K562 (cell line): ENCODE data around the gene TKTL1. TPM values are rescaled to one million over a fixed set of nuclear protein-coding genes. Genes with fewer than 3 reads are reported as not detected.

Source experiments
- ATAC-seq: fragments of 200-7000 bp; cut with Tn5 transposase; 3 replicates; pipeline ENCODE4 v1.9.1; 2020; ENCODE audit warnings: moderate library complexity
- BruUV-seq: library from RNA; stranded (reverse); fragments of 400-500 nt; replicated peaks from 2 replicates; lab custom pipeline; 2021; lab: Mats Ljungman, UMichigan
- CTCF ChIA-PET: fragments of 300-600 bp; formaldehyde crosslinking; extraction: SDS; loops from one replicate; lab custom pipeline; 2021; ENCODE audit warnings: low intra/inter-chr PET ratio; lab: Yijun Ruan, JAX
- POLR2A ChIA-PET: fragments of 300-600, 350-650 bp; sonication (Branson Sonifier 250); formaldehyde crosslinking; extraction: SDS; loops from one replicate; lab custom pipeline; 2021; ENCODE audit warnings: antibody characterized with exemption, inconsistent platforms; lab: Yijun Ruan, JAX
- DNase-seq, 4 experiments: peaks; one replicate each; pipeline versions ENCODE4 v3.0.0 to v3.0.0-alpha.2; 2011 to 2018; ENCODE audit warnings: low spot score in 3 of 4, mixed read lengths in 3 of 4; ENCODE audit errors: extremely low read depth in 1 of 4
- FAIRE-seq: peaks from 2 replicates; lab custom pipeline; 2011; peaks lifted over from hg19 to GRCh38; lab: Jason Lieb, UNC
- H2AFZ ChIP-seq: 2 replicates; pipeline ENCODE4 v1.6.0; 2011; ENCODE audit warnings: low read depth, low read length, control low read depth, inconsistent platforms
- H3K27ac ChIP-seq: fragments of 200-600 bp; 3 replicates; pipeline ENCODE4 v1.8.0; 2011; ENCODE audit warnings: low read depth, mild to moderate bottlenecking, control low read depth, inconsistent platforms, low read length, moderate library complexity, mixed read lengths; ENCODE audit errors: extremely low read depth
- H3K27me3 ChIP-seq, 2 experiments: fragments of 300-600 bp in 1 of 2; 2 replicates in 1 of 2; 3 replicates in 1 of 2; pipeline versions ENCODE4 v1.6.0 to v1.8.0; 2011; ENCODE audit warnings: inconsistent platforms in 2 of 2, low read length in 2 of 2, mild to moderate bottlenecking in 1 of 2, mixed read lengths in 1 of 2, moderate library complexity in 1 of 2; ENCODE audit not compliant: control insufficient read depth in 2 of 2, insufficient read depth in 2 of 2
- H3K36me3 ChIP-seq: fragments of 300-600 bp; 3 replicates; pipeline ENCODE4 v1.8.0; 2011; ENCODE audit warnings: mild to moderate bottlenecking, low read length, inconsistent platforms; ENCODE audit not compliant: control insufficient read depth, insufficient read depth
- H3K4me1 ChIP-seq, 2 experiments: fragments of 200-600 bp in 1 of 2; replicated peaks in 1 of 2; 2 replicates in 1 of 2; 3 replicates in 1 of 2; pipeline versions ENCODE4 v1.5.1 to v1.8.0; 2011; ENCODE audit warnings: inconsistent platforms in 2 of 2, low read length in 2 of 2, mild to moderate bottlenecking in 1 of 2, mixed read lengths in 1 of 2, moderate library complexity in 1 of 2; ENCODE audit not compliant: control insufficient read depth in 2 of 2, insufficient read depth in 2 of 2
- H3K4me2 ChIP-seq: 2 replicates; pipeline ENCODE4 v1.6.1; 2011; ENCODE audit warnings: low read length, control low read depth, inconsistent platforms, mixed read lengths; ENCODE audit not compliant: insufficient read depth
- H3K4me3 ChIP-seq: fragments of 200-600 bp; sonication (generic), shearing (Covaris generic); 2 replicates; pipeline ENCODE4 v1.5.1; 2016; ENCODE audit warnings: control low read depth, inconsistent platforms
- H3K79me2 ChIP-seq: fragments of 200-600 bp; 3 replicates; pipeline ENCODE4 v1.8.0; 2011; ENCODE audit warnings: low read length, inconsistent platforms; ENCODE audit not compliant: control insufficient read depth, insufficient read depth
- H3K9ac ChIP-seq, 2 experiments: 2 replicates each; pipeline versions ENCODE4 v1.6.0 to v1.6.1; 2011; ENCODE audit warnings: low read depth in 2 of 2, low read length in 2 of 2, control low read depth in 1 of 2, inconsistent platforms in 1 of 2, mild to moderate bottlenecking in 1 of 2, mixed read lengths in 1 of 2; ENCODE audit not compliant: insufficient read depth in 1 of 2
- H3K9me1 ChIP-seq: one replicate; pipeline ENCODE4 v1.6.0; 2011; ENCODE audit warnings: inconsistent platforms, mild to moderate bottlenecking, low read length, moderate library complexity; ENCODE audit not compliant: control insufficient read depth, insufficient read depth
- H3K9me3 ChIP-seq: replicated peaks from 2 replicates; pipeline ENCODE4 v1.5.1; 2011; ENCODE audit warnings: low read depth, low read length, inconsistent platforms; ENCODE audit not compliant: control insufficient read depth, insufficient read depth
- H4K20me1 ChIP-seq: replicated peaks from 2 replicates; pipeline ENCODE4 v1.6.1; 2011; ENCODE audit warnings: low read length, inconsistent platforms, mixed read lengths; ENCODE audit not compliant: control insufficient read depth, insufficient read depth
- DLX4 ChIP-seq: fragments of 250-450 bp; sonication (Bioruptor Pico); IDR thresholded peaks from 2 replicates; pipeline ENCODE4 v1.6.1; 2021; ENCODE audit warnings: mild to moderate bottlenecking
- EZH2 ChIP-seq: IDR thresholded peaks from 2 replicates; pipeline ENCODE4 v1.6.1; 2012; ENCODE audit warnings: low read depth, mild to moderate bottlenecking, inconsistent platforms, low read length, borderline replicate concordance
- HNRNPL ChIP-seq: fragments of 200-400 bp; formaldehyde crosslinking; IDR thresholded peaks from 2 replicates; pipeline ENCODE4 v1.6.1; 2017; ENCODE audit warnings: low read depth, mild to moderate bottlenecking, low read length
- VEZF1 ChIP-seq: fragments of 200-800 bp; sonication (Bioruptor generic); IDR thresholded peaks from 2 replicates; pipeline ENCODE4 v1.6.1; 2017; ENCODE audit warnings: missing genetic modification characterization, missing compliant biosample characterization
- WGBS: fragments of 100-300 bp; shearing (Covaris generic); methylation state at CpG from one replicate; pipeline ENCODE4 v1.1.6; 2016; ENCODE audit warnings: low coverage, mixed read lengths; ENCODE audit not compliant: insufficient coverage; ENCODE audit errors: missing lambda C conversion rate; 5-methylcytosine and 5-hydroxymethylcytosine counted together
- in situ Hi-C: fragments of 300-500 bp; cut with MboI; formaldehyde crosslinking; loops from 4 replicates; pipeline ENCODE4 v1.15.0; 2018; ENCODE audit warnings: inconsistent platforms, mixed read lengths
- intact Hi-C: fragments of 100-400 bp; cut with micrococcal nuclease; formaldehyde crosslinking; loops from 2 replicates; pipeline ENCODE4 v1.14.2; 2022
- polyA plus RNA-seq, 8 experiments: library from polyadenylated mRNA; depleted of rRNA in 4 of 8; stranded (reverse) in 5 of 8; unstranded in 3 of 8; fragments of >200 nt; fragmentation: Nextera tagmentation in 2 of 8; fragmentation: Illumina TruSeq in 1 of 8; extraction: Ambion mirVana in 2 of 8; extraction: Trizol in 1 of 8; gene quantifications; 2 replicates each; pipeline versions ENCODE4 v1.2.1 to v1.2.3, GENCODE V29; 2011 to 2014; ENCODE audit warnings: inconsistent platforms in 1 of 8, missing spikeins in 1 of 8
- total RNA-seq, 7 experiments: library from RNA; depleted of rRNA in 6 of 7; stranded (reverse); fragments of >200 nt in 6 of 7; fragmentation: Illumina TruSeq in 2 of 7; extraction: Trizol in 2 of 7; gene quantifications; 2 replicates each; pipeline versions ENCODE4 v1.2.1 to v1.2.3, GENCODE V29; 2011 to 2021; ENCODE audit warnings: low replicate concordance in 1 of 7

Gene TKTL1
- total and polyA plus RNA-seq, 9 of the 15 experiments (the other 6 are each of a cell fraction or from before 2014, with no cell fraction given), result 0.18 to 0.71 (median 0.38) TPM

- in situ Hi-C loops (loop anchor here (25.0 kb wide), 1 partner anchor 111 kb away; the partner anchor contains the start of gene OPN1MW2), intact Hi-C loops (no loop called here)
- Histone ChIP-seq H3K27ac (no peak overlapping the region), H3K9me1 (no peaks in the 10 kb centered on the region), H3K9ac (no peak overlapping the region), H3K9me3 (no peaks in the 10 kb centered on the region), H3K27me3 (peaks cover 37 to 72% of the 10 kb centered on the region in 2 experiments), H2AFZ (no peak overlapping the region), H4K20me1 (no peaks in the 10 kb centered on the region), H3K79me2 (no peaks in the 10 kb centered on the region), H3K4me2 (no peak overlapping the region), H3K4me1 (no peaks in the 10 kb centered on the region; a peak in 1 of 5 replicates), H3K4me3 (no peak overlapping the region), H3K36me3 (no peaks in the 10 kb centered on the region)
- ChIA-PET CTCF (no interaction called here), POLR2A (no interaction called here)
- no peak for TF ChIP-seq DLX4 (CRISPR knock-in tag)
- no peak for TF ChIP-seq HNRNPL
- 0 out of 2 replicates have a peak, but pooled peaks have one; percentile 66 for TF ChIP-seq EZH2
- no peak for TF ChIP-seq VEZF1 (CRISPR knock-in tag)
- no peak for DNase-seq
- WGBS, result 0% methylated on average over 7 of the region's 7 CpGs
- ATAC-seq, result no peak
- BruUV-seq, result no TSS peak
- no peak for FAIRE-seq
Observed at GRCh38 chrX:154323537-154323936, 27.9 kb downstream of the TKTL1 start.
